ENCODE measurements around the gene MCF2L. TPM values are rescaled to one million over a fixed set of nuclear protein-coding genes. Genes with fewer than 3 reads are reported as not detected.

Gene MCF2L
- total RNA-seq, 1 experiment from 2014 or later, result 9.5 TPM

GRCh38 chr13:113091891-113092775 is 123.1 kb downstream of the MCF2L start:
- no peak overlapping the region for H3K4me3 ChIP-seq (ENCODE audit: low read depth, low read length, poor library complexity, severe bottlenecking)
- no peaks in the 10 kb centered on the region for H3K27me3 ChIP-seq (replicated peaks; ENCODE audit: insufficient read depth, low read depth, low read length, poor library complexity)
- no peak for DNase-seq (ENCODE audit: low spot score)
- CTCF ChIA-PET, result no interaction called here
- H3K36me3 ChIP-seq (ENCODE audit: insufficient read depth, low read length, poor library complexity, severe bottlenecking), result no peaks in the 10 kb centered on the region
- intact Hi-C loops (cut with micrococcal nuclease; ENCODE audit: unreplicated experiment), result no loop called here
- H3K27ac ChIP-seq (ENCODE audit: low read depth, low read length, poor library complexity, severe bottlenecking), result no peak overlapping the region
- no peaks in the 10 kb centered on the region for H3K4me1 ChIP-seq (ENCODE audit: insufficient read depth, low read length, poor library complexity, severe bottlenecking)
- no TSS peak for BruUV-seq (replicated peaks)
- no peaks in the 10 kb centered on the region for H3K9me3 ChIP-seq (ENCODE audit: low read depth, low read length, poor library complexity, severe bottlenecking)
- TF ChIP-seq CTCF (conservative IDR thresholded peaks at IDR 0.05; ENCODE audit: low read depth, low read length), result no peak
- POLR2A ChIA-PET (ENCODE audit: low non-redundant PET), result no interaction called here

GRCh38 chr13:113092776-113093579 is 124.0 kb downstream of the MCF2L start:
- no TSS peak for BruUV-seq (replicated peaks)
- H3K4me3 ChIP-seq (ENCODE audit: low read depth, low read length, poor library complexity, severe bottlenecking), result no peak overlapping the region
- H3K36me3 ChIP-seq (ENCODE audit: insufficient read depth, low read length, poor library complexity, severe bottlenecking), result no peaks in the 10 kb centered on the region
- H3K27ac ChIP-seq (ENCODE audit: low read depth, low read length, poor library complexity, severe bottlenecking), result no peak overlapping the region
- ChIA-PET POLR2A (ENCODE audit: low non-redundant PET) (no interaction called here), CTCF (no interaction called here)
- TF ChIP-seq CTCF (conservative IDR thresholded peaks at IDR 0.05; ENCODE audit: low read depth, low read length), result no peak
- no peak for TF ChIP-seq EZH2 (IDR thresholded peaks at IDR 0.05; ENCODE audit: borderline replicate concordance, low read depth, low read length, poor library complexity, severe bottlenecking)
- intact Hi-C loops (cut with micrococcal nuclease; ENCODE audit: unreplicated experiment), result no loop called here
- DNase-seq (ENCODE audit: low spot score), result no peak
- no peaks in the 10 kb centered on the region for H3K9me3 ChIP-seq (ENCODE audit: low read depth, low read length, poor library complexity, severe bottlenecking)
- no peaks in the 10 kb centered on the region for H3K27me3 ChIP-seq (replicated peaks; ENCODE audit: insufficient read depth, low read depth, low read length, poor library complexity)
- no peaks in the 10 kb centered on the region for H3K4me1 ChIP-seq (ENCODE audit: insufficient read depth, low read length, poor library complexity, severe bottlenecking)

GRCh38 chr13:113093580-113094409 is 124.8 kb downstream of the MCF2L start:
- TF ChIP-seq EZH2 (IDR thresholded peaks at IDR 0.05; ENCODE audit: borderline replicate concordance, low read depth, low read length, poor library complexity, severe bottlenecking), result no peak
- no peak for TF ChIP-seq CTCF (conservative IDR thresholded peaks at IDR 0.05; ENCODE audit: low read depth, low read length)
- Histone ChIP-seq H3K36me3 (ENCODE audit: insufficient read depth, low read length, poor library complexity, severe bottlenecking) (no peaks in the 10 kb centered on the region), H3K4me3 (ENCODE audit: low read depth, low read length, poor library complexity, severe bottlenecking) (no peak overlapping the region), H3K4me1 (ENCODE audit: insufficient read depth, low read length, poor library complexity, severe bottlenecking) (no peaks in the 10 kb centered on the region), H3K27me3 (replicated peaks; ENCODE audit: insufficient read depth, low read depth, low read length, poor library complexity) (no peaks in the 10 kb centered on the region), H3K27ac (ENCODE audit: low read depth, low read length, poor library complexity, severe bottlenecking) (no peak overlapping the region), H3K9me3 (ENCODE audit: low read depth, low read length, poor library complexity, severe bottlenecking) (no peaks in the 10 kb centered on the region)
- DNase-seq (ENCODE audit: low spot score), result no peak
- intact Hi-C loops (cut with micrococcal nuclease; ENCODE audit: unreplicated experiment), result no loop called here
- POLR2A ChIA-PET (ENCODE audit: low non-redundant PET), result no interaction called here
- CTCF ChIA-PET, result no interaction called here
- no TSS peak for BruUV-seq (replicated peaks)
